Liver (tissue), 9 donors: ENCODE measurements around the gene NDUFA11. TPM values are rescaled to one million over a fixed set of nuclear protein-coding genes. Genes with fewer than 3 reads are reported as not detected.

Experiments
- DNase-seq: peaks from one replicate; pipeline ENCODE4 v3.0.0-alpha.2; 2017; ENCODE audit warnings: low spot score
- H3K27ac ChIP-seq, 2 donors: one replicate each; pipeline ENCODE4 v1.7.0; 2013; ENCODE audit warnings: inconsistent platforms in 2 of 2, low read length in 2 of 2, control low read depth in 1 of 2, low read depth in 1 of 2, mild to moderate bottlenecking in 1 of 2
- H3K27me3 ChIP-seq, 4 donors: one replicate each; pipeline versions ENCODE4 v1.6.1 to v1.7.0; 2013; ENCODE audit warnings: low read length in 3 of 4, inconsistent platforms in 1 of 4, mild to moderate bottlenecking in 1 of 4, moderate library complexity in 1 of 4; ENCODE audit not compliant: control insufficient read depth in 4 of 4, insufficient read depth in 4 of 4
- H3K36me3 ChIP-seq, 4 donors: one replicate each; pipeline versions ENCODE4 v1.6.1 to v1.7.0; 2013; ENCODE audit warnings: low read length in 3 of 4, mild to moderate bottlenecking in 3 of 4, low read depth in 1 of 4, moderate library complexity in 1 of 4; ENCODE audit not compliant: control insufficient read depth in 4 of 4, insufficient read depth in 3 of 4
- H3K4me1 ChIP-seq, 4 donors: one replicate each; pipeline versions ENCODE4 v1.6.1 to v1.7.0; 2013; ENCODE audit warnings: low read length in 3 of 4, mild to moderate bottlenecking in 3 of 4, moderate library complexity in 1 of 4; ENCODE audit not compliant: control insufficient read depth in 4 of 4, insufficient read depth in 4 of 4
- H3K4me3 ChIP-seq, 3 donors: one replicate each; pipeline versions ENCODE4 v1.6.1 to v1.7.0; 2013; ENCODE audit warnings: low read length in 3 of 3, control low read depth in 1 of 3, low read depth in 1 of 3, mild to moderate bottlenecking in 1 of 3
- H3K9ac ChIP-seq, 2 donors: one replicate each; pipeline ENCODE4 v1.7.0; 2013; ENCODE audit warnings: low read length in 2 of 2, mild to moderate bottlenecking in 2 of 2, moderate library complexity in 2 of 2, control low read depth in 1 of 2, low read depth in 1 of 2
- H3K9me3 ChIP-seq, 4 donors: one replicate each; pipeline versions ENCODE4 v1.6.1 to v1.7.0; 2013; ENCODE audit warnings: low read length in 3 of 4; ENCODE audit not compliant: control insufficient read depth in 4 of 4
- ATF3 ChIP-seq: IDR thresholded peaks from 2 replicates; pipeline ENCODE4 v1.6.1; 2016; ENCODE audit warnings: antibody characterized with exemption
- CTCF ChIP-seq: fragments of 150-350 bp; IDR thresholded peaks from 2 replicates; pipeline ENCODE4 v1.5.1; 2017; ENCODE audit warnings: improper control_type of control experiment, low read depth, low read length; ENCODE audit not compliant: missing input control
- EGR1 ChIP-seq, 2 donors: IDR thresholded peaks; 2 replicates each; pipeline ENCODE4 v1.6.1; 2016 to 2018; ENCODE audit warnings: antibody characterized with exemption in 2 of 2, low read depth in 2 of 2
- FOXA1 ChIP-seq: IDR thresholded peaks from 2 replicates; pipeline ENCODE4 v1.6.1; 2016; ENCODE audit warnings: antibody characterized with exemption
- FOXA2 ChIP-seq: IDR thresholded peaks from 2 replicates; pipeline ENCODE4 v1.6.1; 2016; ENCODE audit warnings: antibody characterized with exemption
- GABPA ChIP-seq, 2 donors: IDR thresholded peaks in 1 of 2; conservative IDR thresholded peaks in 1 of 2; 2 replicates each; pipeline ENCODE4 v1.6.1; 2016; ENCODE audit warnings: antibody characterized with exemption in 2 of 2, mild to moderate bottlenecking in 1 of 2, moderate library complexity in 1 of 2
- HNF4G ChIP-seq: IDR thresholded peaks from 2 replicates; pipeline ENCODE4 v1.6.1; 2016; ENCODE audit warnings: antibody characterized with exemption
- JUND ChIP-seq, 2 donors: IDR thresholded peaks; 2 replicates each; pipeline ENCODE4 v1.6.1; 2016; ENCODE audit warnings: antibody characterized with exemption in 2 of 2
- RAD21 ChIP-seq, 2 donors: IDR thresholded peaks; 2 replicates each; pipeline ENCODE4 v1.6.1; 2016; ENCODE audit warnings: antibody characterized with exemption in 2 of 2, mild to moderate bottlenecking in 2 of 2
- RXRA ChIP-seq, 2 donors: IDR thresholded peaks; 2 replicates each; pipeline ENCODE4 v1.6.1; 2017 to 2018; ENCODE audit warnings: antibody characterized with exemption in 2 of 2, mild to moderate bottlenecking in 1 of 2
- SP1 ChIP-seq: IDR thresholded peaks from 2 replicates; pipeline ENCODE4 v1.6.1; 2018; ENCODE audit warnings: antibody characterized with exemption, mild to moderate bottlenecking
- TAF1 ChIP-seq: conservative IDR thresholded peaks from 2 replicates; pipeline ENCODE4 v1.6.1; 2016; ENCODE audit warnings: antibody characterized with exemption, mild to moderate bottlenecking
- YY1 ChIP-seq: IDR thresholded peaks from 2 replicates; pipeline ENCODE4 v1.6.1; 2016; ENCODE audit warnings: antibody characterized with exemption, mild to moderate bottlenecking
- WGBS: extraction: QIAGEN DNeasy Blood & Tissue Kit; methylation state at CpG from one replicate; pipeline ENCODE4 v1.1.7; 2013; 5-methylcytosine and 5-hydroxymethylcytosine counted together
- polyA plus RNA-seq, 2 donors: library from polyadenylated mRNA; stranded (reverse) in 1 of 2; unstranded in 1 of 2; fragments of 200-250 nt in 1 of 2; fragments of >200 nt in 1 of 2; fragmentation: Nextera tagmentation in 1 of 2; extraction: Ambion mirVana in 1 of 2; gene quantifications; one replicate each; pipeline versions ENCODE4 v1.2.1 to v1.2.3, GENCODE V29; 2013 to 2015
- total RNA-seq, 2 donors: library from RNA; depleted of rRNA; stranded (reverse); fragments of >200 nt; gene quantifications; one replicate each; pipeline ENCODE4 v1.2.3, GENCODE V29; 2014
- TF ChIP-seq, protein P1 (sequence below): IDR thresholded peaks from 2 replicates; pipeline ENCODE4 v1.6.1; 2016; ENCODE audit warnings: antibody characterized with exemption, mild to moderate bottlenecking
- TF ChIP-seq, protein P2 (sequence below): IDR thresholded peaks from 2 replicates; pipeline ENCODE4 v1.6.1; 2016; ENCODE audit warnings: antibody characterized with exemption
- TF ChIP-seq, protein P3 (sequence below): IDR thresholded peaks from 2 replicates; pipeline ENCODE4 v1.6.1; 2016; ENCODE audit warnings: antibody characterized with exemption
- donor health status: healthy.
- donor health status: healthy.
- donor health status: healthy.
- donor health status: healthy.
- donor health status: healthy.

NDUFA11 gene
- total and polyA plus RNA-seq, 4 donors = 127 to 394 (median 226) TPM

DNA sequence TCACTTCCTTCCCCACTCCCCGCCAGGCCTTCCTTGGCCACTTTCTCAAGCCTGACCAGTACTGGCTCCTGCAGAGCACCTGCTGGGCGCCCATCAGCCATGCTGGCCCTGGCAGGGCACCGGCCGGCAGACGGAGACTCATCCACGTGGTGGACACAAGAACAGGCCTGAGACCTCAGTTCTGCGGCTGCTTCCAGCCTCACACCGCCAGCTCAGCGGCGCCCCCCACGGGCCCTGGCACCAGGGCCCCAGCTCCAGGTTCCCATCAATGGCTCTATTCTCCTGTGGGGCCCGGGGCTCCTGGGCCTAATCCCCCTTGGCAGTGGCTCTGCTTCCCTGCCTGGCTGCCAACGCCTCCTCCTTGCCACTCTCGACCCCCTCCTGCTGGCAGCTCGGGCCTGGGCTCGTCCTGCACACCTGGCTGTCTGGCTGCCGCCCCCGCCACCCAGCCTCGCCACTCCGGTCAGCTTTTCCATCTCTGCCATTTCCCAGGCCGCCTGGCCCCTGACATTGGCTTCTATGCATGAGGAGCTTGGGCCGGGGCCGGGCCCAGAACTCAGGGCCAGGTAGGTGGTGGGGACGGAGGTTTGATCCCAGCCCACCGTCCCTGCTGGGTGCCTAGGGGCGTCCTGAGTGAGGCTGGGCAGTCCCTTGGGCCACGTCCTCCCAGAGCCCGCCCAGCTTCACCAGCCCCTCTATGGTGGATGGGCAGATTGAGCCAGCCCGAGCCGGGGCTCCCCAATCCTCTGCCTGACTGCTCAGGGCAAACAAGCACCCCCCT is 6.2 kb downstream of the NDUFA11 start:
- Histone ChIP-seq H3K27ac (no peak overlapping the region), H3K9ac (no peak overlapping the region), H3K9me3 (no peaks in the 10 kb centered on the region), H3K27me3 (no peaks in the 10 kb centered on the region), H3K36me3 (peaks cover 8 to 25% (median 10%) of the 10 kb centered on the region in 4 donors), H3K4me3 (no peak overlapping the region), H3K4me1 (peaks cover 0 to 12% (median 4%) of the 10 kb centered on the region in 4 donors)
- TF ChIP-seq YY1 = no peak
- TF ChIP-seq, protein P1, sequence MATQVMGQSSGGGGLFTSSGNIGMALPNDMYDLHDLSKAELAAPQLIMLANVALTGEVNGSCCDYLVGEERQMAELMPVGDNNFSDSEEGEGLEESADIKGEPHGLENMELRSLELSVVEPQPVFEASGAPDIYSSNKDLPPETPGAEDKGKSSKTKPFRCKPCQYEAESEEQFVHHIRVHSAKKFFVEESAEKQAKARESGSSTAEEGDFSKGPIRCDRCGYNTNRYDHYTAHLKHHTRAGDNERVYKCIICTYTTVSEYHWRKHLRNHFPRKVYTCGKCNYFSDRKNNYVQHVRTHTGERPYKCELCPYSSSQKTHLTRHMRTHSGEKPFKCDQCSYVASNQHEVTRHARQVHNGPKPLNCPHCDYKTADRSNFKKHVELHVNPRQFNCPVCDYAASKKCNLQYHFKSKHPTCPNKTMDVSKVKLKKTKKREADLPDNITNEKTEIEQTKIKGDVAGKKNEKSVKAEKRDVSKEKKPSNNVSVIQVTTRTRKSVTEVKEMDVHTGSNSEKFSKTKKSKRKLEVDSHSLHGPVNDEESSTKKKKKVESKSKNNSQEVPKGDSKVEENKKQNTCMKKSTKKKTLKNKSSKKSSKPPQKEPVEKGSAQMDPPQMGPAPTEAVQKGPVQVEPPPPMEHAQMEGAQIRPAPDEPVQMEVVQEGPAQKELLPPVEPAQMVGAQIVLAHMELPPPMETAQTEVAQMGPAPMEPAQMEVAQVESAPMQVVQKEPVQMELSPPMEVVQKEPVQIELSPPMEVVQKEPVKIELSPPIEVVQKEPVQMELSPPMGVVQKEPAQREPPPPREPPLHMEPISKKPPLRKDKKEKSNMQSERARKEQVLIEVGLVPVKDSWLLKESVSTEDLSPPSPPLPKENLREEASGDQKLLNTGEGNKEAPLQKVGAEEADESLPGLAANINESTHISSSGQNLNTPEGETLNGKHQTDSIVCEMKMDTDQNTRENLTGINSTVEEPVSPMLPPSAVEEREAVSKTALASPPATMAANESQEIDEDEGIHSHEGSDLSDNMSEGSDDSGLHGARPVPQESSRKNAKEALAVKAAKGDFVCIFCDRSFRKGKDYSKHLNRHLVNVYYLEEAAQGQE = no peak
- TF ChIP-seq, protein P2, sequence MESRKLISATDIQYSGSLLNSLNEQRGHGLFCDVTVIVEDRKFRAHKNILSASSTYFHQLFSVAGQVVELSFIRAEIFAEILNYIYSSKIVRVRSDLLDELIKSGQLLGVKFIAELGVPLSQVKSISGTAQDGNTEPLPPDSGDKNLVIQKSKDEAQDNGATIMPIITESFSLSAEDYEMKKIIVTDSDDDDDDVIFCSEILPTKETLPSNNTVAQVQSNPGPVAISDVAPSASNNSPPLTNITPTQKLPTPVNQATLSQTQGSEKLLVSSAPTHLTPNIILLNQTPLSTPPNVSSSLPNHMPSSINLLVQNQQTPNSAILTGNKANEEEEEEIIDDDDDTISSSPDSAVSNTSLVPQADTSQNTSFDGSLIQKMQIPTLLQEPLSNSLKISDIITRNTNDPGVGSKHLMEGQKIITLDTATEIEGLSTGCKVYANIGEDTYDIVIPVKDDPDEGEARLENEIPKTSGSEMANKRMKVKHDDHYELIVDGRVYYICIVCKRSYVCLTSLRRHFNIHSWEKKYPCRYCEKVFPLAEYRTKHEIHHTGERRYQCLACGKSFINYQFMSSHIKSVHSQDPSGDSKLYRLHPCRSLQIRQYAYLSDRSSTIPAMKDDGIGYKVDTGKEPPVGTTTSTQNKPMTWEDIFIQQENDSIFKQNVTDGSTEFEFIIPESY = no peak
- TF ChIP-seq RAD21 (IDR thresholded peaks at IDR 0.05) = no peak
- no peak for TF ChIP-seq EGR1 (IDR thresholded peaks at IDR 0.05; ENCODE audit: low read depth in 2 of 2)
- no peak for TF ChIP-seq SP1
- TF ChIP-seq, protein P3, sequence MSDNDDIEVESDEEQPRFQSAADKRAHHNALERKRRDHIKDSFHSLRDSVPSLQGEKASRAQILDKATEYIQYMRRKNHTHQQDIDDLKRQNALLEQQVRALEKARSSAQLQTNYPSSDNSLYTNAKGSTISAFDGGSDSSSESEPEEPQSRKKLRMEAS = no peak
- no peak for TF ChIP-seq ATF3
- TF ChIP-seq FOXA1 = no peak
- no peak for TF ChIP-seq RXRA (IDR thresholded peaks at IDR 0.05)
- DNase-seq = no peak
- WGBS = 96% methylated on average over 30 of the region's 30 CpGs

DNA sequence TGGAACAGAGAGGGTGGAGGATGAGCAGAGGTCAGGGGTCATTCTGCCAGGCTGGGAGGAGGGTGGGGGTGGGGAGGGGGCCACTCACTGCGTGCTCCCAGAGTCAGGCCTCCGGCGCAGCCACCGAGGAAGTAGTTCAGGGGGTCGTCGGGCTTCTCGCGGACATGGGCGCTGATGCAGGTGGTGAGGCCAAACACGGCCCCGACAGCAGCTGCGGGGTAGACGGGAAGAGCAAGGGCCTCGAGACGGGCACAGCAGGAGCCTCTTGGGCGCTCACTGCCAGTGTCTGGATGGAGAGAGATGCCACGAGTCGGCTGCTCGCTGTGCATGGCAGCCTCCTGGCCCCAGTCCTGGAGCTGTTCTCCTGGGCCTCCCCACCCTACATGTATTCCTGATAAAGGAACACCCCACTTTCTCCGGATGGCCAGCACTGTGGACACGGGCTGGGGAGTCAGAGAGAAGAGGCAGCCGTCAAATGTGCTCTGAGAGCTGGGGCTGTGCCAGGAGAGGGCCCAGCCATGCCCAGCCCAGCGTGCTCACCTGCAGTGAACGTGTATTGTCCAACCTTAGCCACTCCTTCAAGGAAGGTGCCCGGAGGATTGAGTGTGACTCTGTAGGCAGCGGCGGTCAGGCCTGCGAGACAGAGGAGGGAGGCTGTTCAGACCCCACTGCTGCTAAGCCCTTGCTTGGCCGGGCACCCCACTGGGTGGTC is 7.1 kb downstream of the NDUFA11 start:
- 93% methylated on average over 29 of the region's 29 CpGs for WGBS
- no peak overlapping the region for H3K9ac ChIP-seq
- no peak overlapping the region for H3K27ac ChIP-seq
- no peaks in the 10 kb centered on the region for H3K9me3 ChIP-seq
- DNase-seq = no peak
- peaks cover 8 to 25% (median 10%) of the 10 kb centered on the region in 4 donors for H3K36me3 ChIP-seq
- peaks cover 0 to 11% (median 3%) of the 10 kb centered on the region in 4 donors for H3K4me1 ChIP-seq
- H3K27me3 ChIP-seq = no peaks in the 10 kb centered on the region
- H3K4me3 ChIP-seq = no peak overlapping the region
- TF ChIP-seq GABPA (IDR thresholded peaks at IDR 0.05 in 1 of 2, conservative IDR thresholded peaks at IDR 0.05 in 1 of 2) (no peak), FOXA2 (no peak), RAD21 (IDR thresholded peaks at IDR 0.05) (no peak), CTCF (no peak), TAF1 (no peak), HNF4G (no peak), ATF3 (no peak), YY1 (no peak), EGR1 (IDR thresholded peaks at IDR 0.05; ENCODE audit: low read depth in 2 of 2) (no peak), JUND (IDR thresholded peaks at IDR 0.05) (no peak)
- TF ChIP-seq, protein P1 = no peak
- TF ChIP-seq, protein P3 = no peak
